ENCODE results near the gene WBP2.

Gene WBP2

DNA sequence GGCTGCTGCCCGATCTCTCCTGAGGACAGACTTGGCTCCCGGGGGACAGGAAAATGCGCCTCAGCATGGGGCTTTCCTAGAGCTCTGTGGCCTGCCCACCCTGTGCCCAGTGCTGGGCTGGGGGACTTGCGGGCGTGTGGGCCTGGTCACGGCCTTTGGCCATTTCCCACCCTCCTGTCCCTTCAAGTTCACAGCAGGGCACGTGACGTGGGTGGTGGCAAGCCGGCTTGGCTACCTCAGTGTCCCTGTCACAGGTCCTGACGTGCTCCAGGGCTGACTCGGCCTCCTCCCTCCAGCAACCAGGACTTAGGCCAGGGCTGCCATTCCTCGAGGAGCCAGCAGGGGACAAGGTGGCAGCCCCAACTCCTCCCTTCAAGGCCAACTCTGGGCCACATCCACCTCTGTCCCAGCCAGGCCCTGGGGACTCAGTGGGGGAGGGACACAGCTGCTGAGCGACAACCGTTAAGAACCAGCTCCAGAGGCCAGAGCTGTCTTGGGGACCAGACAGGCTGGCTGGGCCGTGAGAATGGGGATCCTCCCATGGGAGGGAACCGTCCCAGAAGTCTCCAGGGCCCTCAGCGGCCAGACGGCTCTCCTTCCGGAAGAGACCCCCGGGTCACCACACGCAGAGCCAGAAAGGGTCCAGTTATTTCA, 9.9 kb downstream of the WBP2 start:
- DNase-seq (ENCODE audit: low read depth in 2 of 2), result no peak

DNA sequence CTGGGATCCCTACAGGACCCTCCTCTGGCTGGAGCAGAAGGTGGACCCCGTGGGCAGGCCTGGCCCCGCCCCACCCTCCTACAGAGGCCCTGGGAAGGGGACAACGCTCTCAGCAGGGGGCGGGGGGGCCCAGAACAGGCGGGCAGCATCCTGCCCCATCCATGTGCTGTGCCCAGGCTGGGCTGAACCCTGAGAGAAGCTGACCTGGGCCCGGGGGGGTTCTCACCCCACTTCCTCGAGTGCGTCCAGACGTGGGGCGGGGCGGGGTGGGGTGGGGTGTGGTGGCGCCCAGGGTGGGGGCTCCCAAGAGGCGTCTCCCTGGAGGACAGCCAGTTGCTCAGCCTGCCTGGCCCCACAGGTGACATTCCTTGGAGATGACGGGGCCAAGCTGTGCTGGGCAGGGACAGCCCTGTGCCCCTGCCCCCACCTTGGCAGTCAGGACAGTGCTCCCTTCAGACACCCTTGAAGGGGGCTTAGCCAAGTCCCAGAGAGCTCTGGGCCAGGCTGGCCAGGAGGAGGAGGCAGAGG, 10.5 kb downstream of the WBP2 start:
- DNase-seq (ENCODE audit: low read depth in 2 of 2), result no peak

DNA sequence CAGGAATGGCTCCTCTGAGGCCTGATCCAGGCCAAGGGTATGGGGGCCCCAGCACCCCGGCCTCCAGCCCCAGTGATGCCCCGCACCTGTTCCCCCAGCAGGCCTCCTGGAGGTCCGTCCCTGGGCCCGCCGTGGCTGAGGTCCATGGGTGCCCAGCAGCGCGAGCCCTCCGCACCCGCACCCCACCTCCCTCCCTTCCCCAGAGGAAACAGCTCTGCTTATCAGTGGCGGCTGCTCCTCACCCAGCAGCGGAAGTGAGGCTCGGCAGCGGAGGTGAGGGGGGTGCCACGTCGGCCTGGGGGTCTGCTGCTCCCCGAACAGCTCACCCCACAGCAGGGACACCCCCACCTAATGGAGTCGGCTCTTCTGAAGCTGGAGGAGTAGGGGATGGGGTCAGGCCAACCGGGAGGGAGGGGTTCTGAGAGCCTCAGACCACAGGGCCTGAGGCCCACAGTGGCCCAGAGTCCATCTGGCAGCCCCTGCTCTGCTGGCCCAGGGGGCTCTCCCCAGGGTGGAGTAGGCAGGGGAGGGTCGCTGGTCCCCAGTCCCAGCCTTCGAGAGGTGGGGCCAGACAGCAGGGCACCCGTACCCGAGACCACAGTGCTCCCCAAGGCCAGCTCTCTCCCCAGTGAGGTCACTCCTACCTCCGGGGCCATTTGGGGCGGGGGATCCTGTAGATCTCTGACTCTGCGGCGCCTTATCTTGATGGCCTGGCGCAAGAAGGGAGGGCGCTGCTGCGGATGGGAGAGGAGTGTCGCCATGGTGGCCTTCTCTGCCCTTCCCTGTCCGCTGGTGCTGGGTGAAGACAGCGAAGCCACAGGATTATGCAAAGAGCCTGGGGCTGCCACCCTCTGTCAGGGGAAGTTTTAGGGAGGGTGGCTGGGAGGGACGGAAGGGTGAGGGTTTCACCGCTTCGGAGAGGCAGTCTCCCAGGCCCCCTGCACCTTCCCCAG, 11.3 kb downstream of the WBP2 start, which contains the start of gene UNC13D:
TSS of gene UNC13D (minus strand) at position 828 of the 953 bp plus-strand sequence. CDS start at position 761, 67 bp downstream.
- DNase-seq (ENCODE audit: low read depth in 2 of 2), result no peak

DNA sequence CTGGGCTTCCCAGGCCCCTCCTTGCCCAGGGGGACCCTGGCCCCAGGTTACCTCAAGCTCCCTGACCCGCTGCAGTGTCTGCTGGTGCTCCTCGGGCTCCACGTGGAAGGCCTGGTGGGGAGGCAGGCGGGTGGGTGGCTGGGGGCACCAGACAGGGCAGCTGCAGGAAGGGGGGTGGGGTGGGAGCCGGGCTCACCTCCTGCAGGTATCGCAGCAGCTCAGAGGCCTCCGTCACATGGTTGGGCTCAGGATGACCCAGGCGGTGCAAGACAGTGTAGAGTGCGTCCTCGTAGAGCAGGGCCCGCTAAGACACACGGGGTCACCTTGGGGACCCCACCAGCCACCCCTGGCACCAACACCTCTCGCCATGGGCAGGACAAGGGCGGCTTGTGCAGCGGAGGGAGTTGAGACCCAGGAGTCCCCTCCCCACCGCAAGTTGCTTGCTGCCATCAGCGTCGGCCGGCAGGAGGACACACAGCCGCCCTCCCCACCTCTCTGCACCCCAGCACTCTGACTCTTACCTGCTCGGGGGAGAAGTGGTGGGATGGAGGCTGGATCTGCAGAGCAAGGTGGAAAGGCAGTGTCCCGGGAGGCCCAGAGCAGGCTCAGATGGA, 12.1 kb downstream of the WBP2 start:
- DNase-seq (ENCODE audit: low read depth in 2 of 2), result no peak

DNA sequence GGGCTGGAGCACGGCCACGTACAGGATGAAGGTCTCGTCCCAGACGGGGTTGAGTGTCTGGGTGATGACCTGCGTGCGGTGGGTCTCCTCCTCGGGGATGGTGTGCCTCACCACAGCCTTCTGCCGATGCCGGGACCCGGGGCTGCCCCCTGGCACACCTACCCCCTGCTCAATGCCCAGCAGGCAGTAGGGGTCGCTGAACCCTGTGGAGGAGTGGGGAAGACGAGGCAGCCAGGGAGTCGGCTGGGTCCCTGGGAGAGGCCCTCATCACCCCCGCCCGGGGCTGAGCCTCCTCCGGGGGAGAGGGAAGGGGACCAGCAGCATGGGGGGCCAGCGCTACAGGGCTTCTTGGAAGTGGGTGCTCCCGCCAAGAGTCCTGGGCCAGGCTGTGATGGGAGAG, 12.7 kb downstream of the WBP2 start:
- DNase-seq (ENCODE audit: low read depth in 2 of 2), result no peak

DNA sequence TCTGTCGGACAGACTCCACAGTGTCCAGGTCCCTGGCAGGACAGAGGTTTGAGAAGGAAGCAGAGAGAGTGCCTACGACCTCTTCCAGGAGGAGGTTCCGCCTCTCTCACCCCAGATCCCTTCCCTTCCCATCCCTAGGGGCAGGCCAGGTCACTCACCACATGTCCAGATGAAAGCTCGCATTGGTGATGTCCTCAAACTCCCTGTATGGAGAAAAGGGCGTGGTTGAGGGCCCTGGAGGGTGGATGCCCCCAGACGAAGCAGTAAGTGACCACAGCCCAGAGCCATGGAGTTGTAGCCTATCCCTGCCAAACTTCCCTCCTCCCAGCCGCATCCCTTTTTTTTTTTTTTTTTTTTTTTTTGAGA, 14.4 kb downstream of the WBP2 start:
- DNase-seq (ENCODE audit: low read depth in 2 of 2), result no peak

DNA sequence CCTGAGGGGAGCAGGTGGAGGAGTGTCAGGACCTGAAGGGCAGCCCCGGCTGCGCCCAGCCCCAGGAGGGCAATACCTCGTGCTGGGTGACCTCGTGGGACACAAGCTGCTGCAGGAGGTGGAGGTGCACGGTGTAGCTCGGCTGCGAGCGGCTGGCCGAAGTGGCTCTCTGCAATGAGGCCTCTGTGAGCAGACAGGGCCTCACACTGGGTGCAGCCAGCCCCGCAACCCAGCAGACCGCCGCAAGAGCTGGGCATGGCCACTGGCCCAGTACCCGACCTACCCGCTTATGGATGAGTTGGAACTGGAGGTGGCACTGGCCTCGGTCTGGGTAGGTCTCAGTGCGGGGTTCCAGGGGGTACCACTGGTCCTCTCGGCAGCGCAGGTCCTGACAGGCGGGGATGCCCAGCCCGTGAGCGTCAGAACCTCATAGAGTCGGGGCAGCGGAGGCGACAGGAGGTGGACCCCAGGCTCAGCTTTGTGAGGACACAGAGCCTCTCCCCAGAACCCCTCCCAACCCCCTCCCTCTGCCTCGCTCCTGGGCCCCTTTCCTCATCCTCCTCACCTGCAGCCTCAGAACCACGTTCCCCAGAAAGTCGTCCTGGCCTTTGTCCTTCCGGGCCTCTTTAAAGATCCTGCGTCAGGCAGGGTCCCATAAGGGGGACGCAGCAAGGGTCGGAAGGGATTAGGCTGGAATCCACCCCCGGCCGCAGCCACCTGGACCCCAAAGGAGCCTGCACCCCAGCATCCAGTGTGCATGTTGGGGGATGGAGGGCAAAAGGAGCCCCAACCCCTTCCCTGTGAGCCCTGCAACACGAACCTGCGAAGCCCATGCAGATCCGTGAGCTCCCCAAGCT, 15.0 kb downstream of the WBP2 start:
- DNase-seq (ENCODE audit: low read depth in 2 of 2), result no peak

DNA sequence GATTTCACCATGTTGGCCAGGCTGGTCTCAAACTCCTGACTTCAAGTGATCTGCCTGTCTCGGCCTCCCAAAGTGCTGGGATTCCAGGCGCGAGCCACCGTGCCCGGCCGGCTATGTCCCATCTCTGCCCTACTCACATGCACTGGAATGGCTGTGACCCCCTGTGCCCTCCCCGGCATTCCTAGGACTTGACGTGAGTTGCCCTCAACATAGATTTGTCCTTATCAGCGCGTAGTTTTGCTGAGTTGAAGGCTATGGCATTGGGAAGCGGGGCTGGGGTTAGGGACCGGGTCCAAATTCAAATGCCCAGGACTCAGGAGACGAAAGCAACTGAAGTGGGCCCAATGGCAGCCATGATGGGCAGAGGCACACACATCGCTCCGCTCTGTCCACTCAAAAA, 16.7 kb downstream of the WBP2 start:
- no peak for DNase-seq (ENCODE audit: low read depth in 2 of 2)

DNA sequence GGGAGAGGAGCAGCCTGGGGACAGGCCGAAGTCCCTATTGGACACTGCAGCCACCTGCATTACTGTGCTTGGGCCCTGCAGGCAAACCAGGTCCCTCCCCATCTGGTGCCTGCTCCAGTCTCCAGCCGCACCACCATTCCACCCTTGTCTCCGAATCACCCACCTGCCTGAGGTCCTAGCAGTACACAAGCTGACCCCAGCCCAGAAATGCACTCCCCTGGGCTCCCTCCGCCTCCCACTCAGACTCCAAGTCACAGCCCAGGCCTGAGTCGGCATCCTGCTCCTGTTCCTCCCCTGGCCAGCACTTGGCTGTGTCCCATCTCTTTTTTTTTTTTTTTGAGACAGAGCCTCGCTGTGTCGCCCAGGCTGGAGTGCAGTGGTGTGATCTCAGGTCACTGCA, 17.2 kb downstream of the WBP2 start:
- no peak for DNase-seq (ENCODE audit: low read depth in 2 of 2)

DNA sequence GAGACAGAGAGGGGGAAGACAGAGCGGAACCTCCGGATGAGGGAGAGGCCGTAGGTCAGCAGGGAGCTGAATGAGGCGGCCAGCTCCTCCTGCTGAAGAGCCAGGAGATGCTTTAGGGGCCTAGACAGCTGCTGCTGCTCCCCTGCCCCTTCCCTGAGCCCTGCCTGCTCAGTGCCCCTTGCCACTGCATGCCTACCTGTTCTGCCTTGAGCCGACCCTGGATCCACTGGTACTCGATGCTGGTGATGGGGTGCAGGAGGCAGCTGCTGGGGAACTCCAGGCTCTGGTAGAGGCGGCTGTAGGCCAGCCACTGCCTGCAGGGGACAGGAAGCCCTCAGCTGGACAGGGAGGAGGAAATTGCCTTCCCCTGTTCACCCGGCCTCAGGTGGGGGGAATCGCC, 18.5 kb downstream of the WBP2 start:
- DNase-seq (ENCODE audit: low read depth in 2 of 2), result no peak

DNA sequence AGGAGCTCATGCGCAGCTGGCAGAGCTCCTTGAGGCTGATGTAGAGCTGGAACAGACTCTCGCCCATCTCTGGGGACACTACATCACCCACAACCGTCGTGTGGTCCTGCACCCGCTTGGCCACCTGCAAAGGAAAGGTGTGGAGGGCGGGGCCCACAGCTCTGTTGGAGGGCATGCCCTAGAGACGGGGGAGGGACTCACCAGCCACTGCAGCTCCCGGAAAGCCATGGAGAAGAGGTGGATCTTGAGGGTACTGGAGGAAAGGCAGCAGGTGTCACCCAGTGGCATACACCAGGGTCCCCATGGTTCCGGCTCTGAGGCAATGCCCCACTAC, 19.5 kb downstream of the WBP2 start:
- no peak for DNase-seq (ENCODE audit: low read depth in 2 of 2)

DNA sequence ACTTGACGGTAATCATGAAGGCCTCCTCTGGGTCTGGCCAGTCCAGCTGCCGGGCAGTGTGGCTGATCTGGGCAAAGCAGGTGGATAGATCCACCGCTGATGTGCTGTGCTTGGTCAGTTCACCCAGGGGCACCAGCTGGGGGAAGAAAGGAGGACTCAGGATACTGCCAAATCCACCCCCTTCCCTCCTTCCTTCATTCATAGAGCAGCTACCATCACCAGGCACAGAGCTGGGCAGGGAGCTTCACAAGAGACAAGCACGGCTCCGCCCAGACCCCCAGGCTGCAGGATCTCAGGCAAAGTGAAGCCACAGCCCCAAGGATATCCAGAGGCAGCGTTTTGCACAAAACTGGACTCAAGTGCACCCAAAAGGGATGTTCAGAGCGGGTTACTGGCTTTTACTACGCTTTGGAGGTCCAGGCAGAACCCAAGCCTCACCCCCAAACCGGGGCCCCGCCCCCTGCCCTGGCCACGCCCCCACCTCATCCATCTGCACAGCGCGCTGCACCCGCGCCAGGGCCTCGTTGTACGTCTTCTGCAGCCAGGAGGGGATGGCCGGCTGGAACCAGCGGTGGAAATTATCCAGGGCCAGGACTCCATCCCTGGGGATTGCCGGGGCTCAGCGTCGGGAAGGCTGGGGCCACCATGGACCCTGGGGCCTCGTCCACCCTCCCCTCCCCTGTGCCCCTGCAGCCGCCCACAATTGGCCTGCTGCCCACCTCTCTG, 20.0 kb downstream of the WBP2 start:
- no peak for DNase-seq (ENCODE audit: low read depth in 2 of 2)

DNA sequence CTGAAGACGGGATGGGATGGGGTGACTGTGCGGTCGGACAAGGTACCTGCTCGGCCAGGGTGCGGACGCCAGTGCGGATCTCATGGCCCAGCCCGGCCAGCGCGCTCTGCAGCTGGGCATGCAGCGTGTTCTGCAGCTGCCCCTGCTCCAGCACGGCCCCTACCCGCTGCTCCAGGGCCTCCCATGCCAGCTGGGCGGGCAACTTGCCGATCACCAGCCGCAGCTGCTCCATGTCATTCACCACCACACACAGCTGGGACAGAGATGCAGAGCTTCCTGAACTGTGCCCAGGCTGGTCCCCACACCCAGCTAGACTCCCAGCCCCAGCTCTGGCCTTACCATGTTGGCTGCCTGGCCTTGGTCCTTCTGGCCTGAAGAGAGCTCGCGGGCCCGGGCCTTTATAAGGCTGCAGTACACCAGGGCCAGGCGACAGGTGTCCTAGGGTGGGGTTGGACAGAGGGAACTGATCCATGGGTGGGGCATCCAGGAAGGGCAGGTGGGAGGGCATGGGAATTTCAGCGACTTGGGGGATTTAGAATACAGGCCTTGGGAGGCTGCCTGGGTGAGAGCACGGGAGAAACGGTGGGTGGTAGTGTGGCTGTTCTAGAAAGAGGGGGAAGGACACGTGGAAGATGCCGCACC, 20.7 kb downstream of the WBP2 start:
- no peak for DNase-seq (ENCODE audit: low read depth in 2 of 2)

DNA sequence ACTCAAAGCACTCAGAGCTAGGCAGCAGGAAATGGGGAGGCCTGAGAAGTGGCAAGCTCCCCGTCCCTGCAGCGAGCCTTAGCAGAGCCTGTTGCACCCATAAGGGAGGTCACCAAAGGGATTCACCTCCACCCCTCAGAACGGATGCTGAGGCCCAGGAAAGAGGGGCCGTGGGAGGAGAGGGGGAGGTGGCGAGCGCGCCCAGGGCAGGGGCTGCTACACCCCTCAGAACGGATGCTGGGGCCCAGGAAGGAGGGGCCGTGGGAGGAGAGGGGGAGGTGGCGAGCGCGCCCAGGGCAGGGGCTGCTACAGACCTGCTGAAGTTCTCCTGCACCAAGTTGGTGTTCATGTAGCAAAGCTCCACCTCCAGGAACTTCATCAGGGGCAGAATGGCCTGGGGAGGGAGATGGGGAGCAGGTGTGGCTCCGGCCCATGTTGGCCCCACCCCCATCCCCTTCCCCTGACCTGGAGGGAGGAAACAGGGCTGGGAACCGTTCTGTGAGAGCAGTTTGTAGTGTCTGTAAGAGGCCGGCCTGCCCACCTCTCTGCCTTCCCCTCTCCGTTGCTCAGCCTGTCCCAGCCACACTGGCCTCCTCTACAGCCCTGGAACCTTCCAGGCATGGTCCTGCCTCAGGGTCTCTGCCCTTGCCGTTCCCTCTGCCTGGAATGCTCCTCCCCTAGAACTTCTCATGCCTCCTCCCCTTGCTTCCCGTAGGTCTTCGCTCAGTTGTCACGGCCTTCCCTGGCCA, 22.3 kb downstream of the WBP2 start:
- no peak for DNase-seq (ENCODE audit: low read depth in 2 of 2)

DNA sequence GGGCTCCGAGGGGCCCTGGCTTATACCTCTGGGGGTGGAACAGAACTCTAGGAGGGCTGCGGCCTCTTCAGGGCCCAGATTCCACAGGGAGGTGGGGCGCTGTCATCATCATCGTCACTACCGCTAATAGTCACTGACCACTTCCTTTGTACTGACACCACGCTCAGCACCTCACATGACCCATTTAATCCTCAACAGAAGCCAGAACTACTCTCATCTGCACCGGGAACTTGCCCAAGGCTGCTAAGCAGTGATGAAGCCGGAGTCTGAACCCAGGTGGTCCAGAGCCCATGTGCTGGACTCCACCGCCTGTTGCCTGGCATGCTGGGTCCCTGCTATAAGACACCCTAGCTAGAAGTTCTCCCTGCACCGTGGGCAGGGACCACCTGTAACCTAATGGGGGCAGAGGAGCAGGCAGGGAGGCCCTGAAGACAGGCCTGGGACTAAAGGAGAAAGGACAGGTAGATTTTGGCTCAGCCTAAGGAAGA, 22.9 kb downstream of the WBP2 start:
- no peak for DNase-seq (ENCODE audit: low read depth in 2 of 2)

DNA sequence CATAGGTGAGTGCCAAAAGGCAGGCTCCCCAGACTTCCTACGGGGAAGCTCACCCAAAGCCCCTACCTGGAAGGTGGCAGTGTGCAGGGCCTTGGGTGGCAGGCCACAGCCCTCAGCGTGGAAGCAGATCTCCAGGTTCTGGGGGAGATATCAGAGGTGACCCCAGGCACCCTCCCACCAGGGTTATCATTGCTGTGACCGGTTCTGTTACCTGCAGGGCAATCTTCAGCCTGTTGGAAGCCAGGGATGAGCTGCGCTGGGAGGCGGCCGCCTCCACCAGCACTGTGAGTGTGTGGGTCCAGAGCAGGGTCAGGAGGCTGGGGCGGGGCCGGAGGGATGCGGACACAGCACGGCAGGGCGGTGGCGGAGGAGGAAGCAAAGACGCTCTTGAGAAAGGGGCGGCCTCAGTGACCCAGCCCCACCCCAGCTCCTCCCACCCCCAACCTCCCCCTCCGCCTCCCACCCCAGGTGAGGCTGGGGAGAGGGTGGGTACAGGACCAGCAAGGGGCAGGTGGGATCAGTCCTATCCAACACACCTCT, 24.0 kb downstream of the WBP2 start:
- no peak for DNase-seq (ENCODE audit: low read depth in 2 of 2)

DNA sequence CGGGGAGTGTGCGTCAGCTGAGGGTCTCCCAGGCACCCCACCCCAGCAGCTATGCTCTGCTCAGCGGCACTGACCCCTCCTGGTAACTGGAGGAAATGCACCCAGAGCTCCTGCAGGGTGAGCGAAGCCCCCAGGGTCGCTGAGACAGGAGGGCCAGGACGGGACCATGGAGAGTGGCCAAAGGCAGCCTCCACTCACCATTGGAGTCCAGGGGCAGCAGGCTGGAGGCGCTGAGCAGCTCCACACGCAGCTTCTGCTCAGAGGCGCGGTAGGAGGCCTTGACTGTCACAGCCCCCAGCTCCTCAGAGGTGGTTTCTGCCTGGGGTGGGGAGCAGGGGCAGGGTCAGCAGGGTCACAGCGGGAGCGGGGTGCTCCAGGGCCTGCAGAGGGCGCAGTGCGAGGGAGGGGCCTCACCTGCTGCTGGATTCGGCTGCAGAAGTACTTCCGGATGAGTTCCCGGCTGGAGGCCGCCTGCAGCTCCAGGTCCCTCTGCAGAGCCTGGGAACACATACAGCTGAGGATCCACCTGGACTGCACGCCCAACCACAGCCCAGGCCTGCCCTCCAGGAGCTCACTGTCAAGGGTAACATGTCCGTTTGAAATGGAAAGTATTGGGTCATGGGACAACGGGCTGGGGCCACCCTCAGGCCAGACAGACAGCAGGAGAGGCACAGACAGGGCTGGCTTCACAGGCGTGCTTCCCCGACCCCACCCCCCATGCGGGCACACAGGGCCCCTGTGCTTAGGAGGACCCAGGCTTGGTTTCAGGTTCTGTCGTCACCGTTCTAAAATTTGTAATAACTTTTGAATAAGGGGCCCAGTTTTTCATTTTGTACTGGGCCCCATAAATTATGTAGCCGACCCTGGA, 24.7 kb downstream of the WBP2 start:
- no peak for DNase-seq (ENCODE audit: low read depth in 2 of 2)

DNA sequence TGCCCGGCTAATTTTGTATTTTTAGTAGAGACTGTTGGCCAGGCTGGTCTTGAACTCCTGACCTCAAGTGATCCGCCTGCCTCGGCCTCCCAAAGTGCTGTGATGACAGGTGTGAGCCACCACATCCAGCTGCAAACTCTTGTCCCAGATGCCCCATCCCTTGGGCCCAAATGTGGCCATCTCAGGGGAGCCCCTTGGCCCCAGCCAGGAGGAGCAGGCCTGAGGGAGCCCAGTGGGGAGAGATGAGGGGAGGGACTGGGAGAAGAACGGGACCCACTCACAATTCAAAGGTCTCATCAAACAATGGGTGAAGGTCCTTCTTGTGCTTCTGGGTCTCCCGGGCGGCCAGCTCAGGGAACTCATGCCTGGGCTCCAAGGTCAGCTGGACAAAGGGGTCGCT, 25.4 kb downstream of the WBP2 start:
- DNase-seq (ENCODE audit: low read depth in 2 of 2), result no peak
